Suprapubic skin (tissue), 3 donors: Measurements from ENCODE around the gene ERGIC3.
"Not testable (repeated sequence)": the region's sequence is repeated elsewhere in the genome, so short reads cannot be mapped to it uniquely, and the experiment has no call there.

Experiments used
- CTCF ChIP-seq, 2 donors: fragments of 200-600 bp in 1 of 2; fragments of 450-650 bp in 1 of 2; sonication (generic) in 1 of 2; IDR thresholded peaks; one replicate each; pipeline ENCODE4 v1.5.1; 2016 to 2019; ENCODE audit warnings: antibody characterized with exemption in 2 of 2, mild to moderate bottlenecking in 1 of 2, moderate library complexity in 1 of 2
- POLR2A ChIP-seq, 2 donors: fragments of 450-650 bp; IDR thresholded peaks; one replicate each; pipeline ENCODE4 v1.6.1; 2017; ENCODE audit warnings: antibody characterized with exemption in 2 of 2, mild to moderate bottlenecking in 2 of 2, moderate library complexity in 2 of 2

GRCh38 chr20:35544941-35545340, 3.1 kb downstream of the ERGIC3 start:
- TF ChIP-seq CTCF, POLR2A (IDR thresholded peaks at IDR 0.05): not testable (repeated sequence)
